ENCODE results near the gene LGR6.

LGR6 gene

DNA sequence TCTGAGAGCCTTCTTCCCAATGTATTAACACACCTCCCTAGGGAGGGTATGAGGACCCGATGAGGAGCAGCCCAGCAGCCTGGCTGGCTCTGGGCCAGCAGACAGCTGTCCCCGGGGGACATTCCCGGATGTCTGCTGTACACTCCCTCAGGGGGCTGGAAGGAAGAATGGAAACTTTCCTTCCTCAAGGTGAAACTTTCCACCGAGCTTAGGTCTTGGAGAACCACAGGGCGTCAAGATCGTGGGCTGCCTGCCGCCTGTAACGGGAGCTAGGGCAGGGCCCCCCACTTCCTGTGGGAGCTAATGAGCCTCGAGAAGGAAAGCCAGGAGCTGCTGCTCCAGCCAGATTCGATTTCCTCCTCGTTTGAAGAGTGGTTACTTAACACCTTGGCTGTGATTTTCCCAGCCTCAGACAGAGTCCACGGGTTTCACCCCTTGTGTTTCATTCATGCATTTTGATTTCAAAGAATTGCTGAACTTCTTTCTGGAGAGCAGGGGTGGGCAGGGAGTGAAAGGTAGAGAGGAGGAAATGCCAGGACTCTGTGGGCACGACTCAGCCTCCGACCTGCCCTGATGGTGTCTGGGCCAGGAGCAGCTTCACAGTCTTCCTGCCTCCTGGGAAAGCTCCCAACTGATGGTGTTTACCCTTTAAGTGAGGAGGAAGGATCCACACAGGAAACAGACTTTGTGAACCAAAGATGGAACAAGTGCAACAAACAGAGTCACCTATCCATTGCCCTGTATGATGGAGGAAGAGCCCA lies 118.5 kb downstream of the LGR6 start (continued):
- TF ChIP-seq, protein P1, sequence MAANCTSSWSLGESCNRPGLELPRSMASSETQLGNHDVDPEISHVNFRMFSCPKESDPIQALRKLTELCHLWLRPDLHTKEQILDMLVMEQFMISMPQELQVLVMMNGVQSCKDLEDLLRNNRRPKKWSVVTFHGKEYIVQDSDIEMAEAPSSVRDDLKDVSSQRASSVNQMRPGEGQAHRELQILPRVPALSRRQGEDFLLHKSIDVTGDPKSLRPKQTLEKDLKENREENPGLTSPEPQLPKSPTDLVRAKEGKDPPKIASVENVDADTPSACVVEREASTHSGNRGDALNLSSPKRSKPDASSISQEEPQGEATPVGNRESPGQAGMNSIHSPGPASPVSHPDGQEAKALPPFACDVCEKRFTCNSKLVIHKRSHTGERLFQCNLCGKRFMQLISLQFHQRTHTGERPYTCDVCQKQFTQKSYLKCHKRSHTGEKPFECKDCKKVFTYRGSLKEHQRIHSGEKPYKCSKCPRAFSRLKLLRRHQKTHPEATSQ (tag by site-specific recombination; IDR thresholded peaks at IDR 0.05), result no peak
- TF ChIP-seq KLF8 (tag by site-specific recombination; IDR thresholded peaks at IDR 0.05) (no peak), ZNF239 (tag by site-specific recombination; IDR thresholded peaks at IDR 0.05) (no peak), ZNF843 (tag by site-specific recombination; IDR thresholded peaks at IDR 0.05) (no peak), ZNF544 (tag by site-specific recombination; IDR thresholded peaks at IDR 0.05) (no peak), ZNF624 (tag by site-specific recombination; IDR thresholded peaks at IDR 0.05) (no peak), SETDB1 (IDR thresholded peaks at IDR 0.05; ENCODE audit: insufficient read length, low read length) (no peak), EGR2 (tag by site-specific recombination; IDR thresholded peaks at IDR 0.05; ENCODE audit: low read depth) (0 out of 2 replicates have a peak, but pooled peaks have one; percentile 10), ZFHX2 (tag by site-specific recombination; conservative IDR thresholded peaks at IDR 0.05) (peak; percentile 44), ZNF626 (tag by site-specific recombination; IDR thresholded peaks at IDR 0.05) (no peak), ZNF23 (tag by site-specific recombination; IDR thresholded peaks at IDR 0.05; ENCODE audit: borderline replicate concordance) (no peak), GFI1B (tag by site-specific recombination; IDR thresholded peaks at IDR 0.05) (no peak), ZNF133 (tag by site-specific recombination; IDR thresholded peaks at IDR 0.05) (no peak), YY1 (tag by site-specific recombination; IDR thresholded peaks at IDR 0.05) (no peak), MEIS1 (CRISPR knock-in tag; IDR thresholded peaks at IDR 0.05; ENCODE audit: borderline replicate concordance) (no peak), ZNF366 (tag by site-specific recombination; conservative IDR thresholded peaks at IDR 0.05) (0 out of 2 replicates have a peak, but pooled peaks have one; percentile 12), ZNF747 (tag by site-specific recombination; IDR thresholded peaks at IDR 0.05) (no peak), OSR2 (tag by site-specific recombination; IDR thresholded peaks at IDR 0.05) (peak; percentile 63), ZNF654 (tag by site-specific recombination; IDR thresholded peaks at IDR 0.05; ENCODE audit: low read depth) (no peak), ZNF274 (IDR thresholded peaks at IDR 0.05; ENCODE audit: low read length) (no peak), ZNF274 (tag by site-specific recombination; IDR thresholded peaks at IDR 0.05; ENCODE audit: borderline replicate concordance) (no peak), ZNF394 (tag by site-specific recombination; IDR thresholded peaks at IDR 0.05; ENCODE audit: borderline replicate concordance) (no peak), TRIM28 (IDR thresholded peaks at IDR 0.05; ENCODE audit: borderline replicate concordance, low read length) (no peak)
- TF ChIP-seq, protein P2, sequence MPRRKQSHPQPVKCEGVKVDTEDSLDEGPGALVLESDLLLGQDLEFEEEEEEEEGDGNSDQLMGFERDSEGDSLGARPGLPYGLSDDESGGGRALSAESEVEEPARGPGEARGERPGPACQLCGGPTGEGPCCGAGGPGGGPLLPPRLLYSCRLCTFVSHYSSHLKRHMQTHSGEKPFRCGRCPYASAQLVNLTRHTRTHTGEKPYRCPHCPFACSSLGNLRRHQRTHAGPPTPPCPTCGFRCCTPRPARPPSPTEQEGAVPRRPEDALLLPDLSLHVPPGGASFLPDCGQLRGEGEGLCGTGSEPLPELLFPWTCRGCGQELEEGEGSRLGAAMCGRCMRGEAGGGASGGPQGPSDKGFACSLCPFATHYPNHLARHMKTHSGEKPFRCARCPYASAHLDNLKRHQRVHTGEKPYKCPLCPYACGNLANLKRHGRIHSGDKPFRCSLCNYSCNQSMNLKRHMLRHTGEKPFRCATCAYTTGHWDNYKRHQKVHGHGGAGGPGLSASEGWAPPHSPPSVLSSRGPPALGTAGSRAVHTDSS (tag by site-specific recombination; IDR thresholded peaks at IDR 0.05), result no peak
- TF ChIP-seq, protein P3, sequence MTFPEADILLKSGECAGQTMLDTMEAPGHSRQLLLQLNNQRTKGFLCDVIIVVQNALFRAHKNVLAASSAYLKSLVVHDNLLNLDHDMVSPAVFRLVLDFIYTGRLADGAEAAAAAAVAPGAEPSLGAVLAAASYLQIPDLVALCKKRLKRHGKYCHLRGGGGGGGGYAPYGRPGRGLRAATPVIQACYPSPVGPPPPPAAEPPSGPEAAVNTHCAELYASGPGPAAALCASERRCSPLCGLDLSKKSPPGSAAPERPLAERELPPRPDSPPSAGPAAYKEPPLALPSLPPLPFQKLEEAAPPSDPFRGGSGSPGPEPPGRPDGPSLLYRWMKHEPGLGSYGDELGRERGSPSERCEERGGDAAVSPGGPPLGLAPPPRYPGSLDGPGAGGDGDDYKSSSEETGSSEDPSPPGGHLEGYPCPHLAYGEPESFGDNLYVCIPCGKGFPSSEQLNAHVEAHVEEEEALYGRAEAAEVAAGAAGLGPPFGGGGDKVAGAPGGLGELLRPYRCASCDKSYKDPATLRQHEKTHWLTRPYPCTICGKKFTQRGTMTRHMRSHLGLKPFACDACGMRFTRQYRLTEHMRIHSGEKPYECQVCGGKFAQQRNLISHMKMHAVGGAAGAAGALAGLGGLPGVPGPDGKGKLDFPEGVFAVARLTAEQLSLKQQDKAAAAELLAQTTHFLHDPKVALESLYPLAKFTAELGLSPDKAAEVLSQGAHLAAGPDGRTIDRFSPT (tag by site-specific recombination; IDR thresholded peaks at IDR 0.05), result no peak
- TF ChIP-seq, protein P4, sequence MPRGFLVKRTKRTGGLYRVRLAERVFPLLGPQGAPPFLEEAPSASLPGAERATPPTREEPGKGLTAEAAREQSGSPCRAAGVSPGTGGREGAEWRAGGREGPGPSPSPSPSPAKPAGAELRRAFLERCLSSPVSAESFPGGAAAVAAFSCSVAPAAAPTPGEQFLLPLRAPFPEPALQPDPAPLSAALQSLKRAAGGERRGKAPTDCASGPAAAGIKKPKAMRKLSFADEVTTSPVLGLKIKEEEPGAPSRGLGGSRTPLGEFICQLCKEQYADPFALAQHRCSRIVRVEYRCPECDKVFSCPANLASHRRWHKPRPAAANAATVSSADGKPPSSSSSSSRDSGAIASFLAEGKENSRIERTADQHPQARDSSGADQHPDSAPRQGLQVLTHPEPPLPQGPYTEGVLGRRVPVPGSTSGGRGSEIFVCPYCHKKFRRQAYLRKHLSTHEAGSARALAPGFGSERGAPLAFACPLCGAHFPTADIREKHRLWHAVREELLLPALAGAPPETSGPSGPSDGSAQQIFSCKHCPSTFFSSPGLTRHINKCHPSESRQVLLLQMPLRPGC (tag by site-specific recombination; IDR thresholded peaks at IDR 0.05), result no peak
- TF ChIP-seq, protein P5, sequence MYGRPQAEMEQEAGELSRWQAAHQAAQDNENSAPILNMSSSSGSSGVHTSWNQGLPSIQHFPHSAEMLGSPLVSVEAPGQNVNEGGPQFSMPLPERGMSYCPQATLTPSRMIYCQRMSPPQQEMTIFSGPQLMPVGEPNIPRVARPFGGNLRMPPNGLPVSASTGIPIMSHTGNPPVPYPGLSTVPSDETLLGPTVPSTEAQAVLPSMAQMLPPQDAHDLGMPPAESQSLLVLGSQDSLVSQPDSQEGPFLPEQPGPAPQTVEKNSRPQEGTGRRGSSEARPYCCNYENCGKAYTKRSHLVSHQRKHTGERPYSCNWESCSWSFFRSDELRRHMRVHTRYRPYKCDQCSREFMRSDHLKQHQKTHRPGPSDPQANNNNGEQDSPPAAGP (tag by site-specific recombination; IDR thresholded peaks at IDR 0.05), result no peak
- TF ChIP-seq, protein P6, sequence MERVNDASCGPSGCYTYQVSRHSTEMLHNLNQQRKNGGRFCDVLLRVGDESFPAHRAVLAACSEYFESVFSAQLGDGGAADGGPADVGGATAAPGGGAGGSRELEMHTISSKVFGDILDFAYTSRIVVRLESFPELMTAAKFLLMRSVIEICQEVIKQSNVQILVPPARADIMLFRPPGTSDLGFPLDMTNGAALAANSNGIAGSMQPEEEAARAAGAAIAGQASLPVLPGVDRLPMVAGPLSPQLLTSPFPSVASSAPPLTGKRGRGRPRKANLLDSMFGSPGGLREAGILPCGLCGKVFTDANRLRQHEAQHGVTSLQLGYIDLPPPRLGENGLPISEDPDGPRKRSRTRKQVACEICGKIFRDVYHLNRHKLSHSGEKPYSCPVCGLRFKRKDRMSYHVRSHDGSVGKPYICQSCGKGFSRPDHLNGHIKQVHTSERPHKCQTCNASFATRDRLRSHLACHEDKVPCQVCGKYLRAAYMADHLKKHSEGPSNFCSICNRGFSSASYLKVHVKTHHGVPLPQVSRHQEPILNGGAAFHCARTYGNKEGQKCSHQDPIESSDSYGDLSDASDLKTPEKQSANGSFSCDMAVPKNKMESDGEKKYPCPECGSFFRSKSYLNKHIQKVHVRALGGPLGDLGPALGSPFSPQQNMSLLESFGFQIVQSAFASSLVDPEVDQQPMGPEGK (tag by site-specific recombination; IDR thresholded peaks at IDR 0.05), result peak; percentile 38; the same call in 1 of the 2 replicates
- TF ChIP-seq, protein P7, sequence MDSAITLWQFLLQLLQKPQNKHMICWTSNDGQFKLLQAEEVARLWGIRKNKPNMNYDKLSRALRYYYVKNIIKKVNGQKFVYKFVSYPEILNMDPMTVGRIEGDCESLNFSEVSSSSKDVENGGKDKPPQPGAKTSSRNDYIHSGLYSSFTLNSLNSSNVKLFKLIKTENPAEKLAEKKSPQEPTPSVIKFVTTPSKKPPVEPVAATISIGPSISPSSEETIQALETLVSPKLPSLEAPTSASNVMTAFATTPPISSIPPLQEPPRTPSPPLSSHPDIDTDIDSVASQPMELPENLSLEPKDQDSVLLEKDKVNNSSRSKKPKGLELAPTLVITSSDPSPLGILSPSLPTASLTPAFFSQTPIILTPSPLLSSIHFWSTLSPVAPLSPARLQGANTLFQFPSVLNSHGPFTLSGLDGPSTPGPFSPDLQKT (IDR thresholded peaks at IDR 0.05; ENCODE audit: borderline replicate concordance, low read depth, low read length), result no peak
